B cell (primary cell): Measurements from ENCODE around the gene CREB5. TPM values are rescaled to one million over a fixed set of nuclear protein-coding genes. Genes with fewer than 3 reads are reported as not detected.

Experiments used
- ATAC-seq: fragments of 200-7000 bp; cut with Tn5 transposase; one replicate; pipeline ENCODE4 v1.10.0; 2021; ENCODE audit warnings: low read depth, mild to moderate bottlenecking, moderate number of reproducible peaks, moderate library complexity
- CTCF ChIA-PET: fragments of 350-600 bp; sonication (Branson Sonifier 250); formaldehyde crosslinking; loops from one replicate; lab custom pipeline; 2021; ENCODE audit warnings: antibody characterized with exemption, inconsistent platforms; lab: Charles Lee
- POLR2A ChIA-PET: fragments of 350-600 bp; sonication (Branson Sonifier 250); formaldehyde crosslinking; loops from one replicate; lab custom pipeline; 2021; ENCODE audit warnings: antibody characterized with exemption; lab: Charles Lee
- DNase-seq: peaks from one replicate; pipeline ENCODE4 v3.0.0; 2013
- H2AFZ ChIP-seq: 2 replicates; pipeline ENCODE4 v1.6.1; 2012; ENCODE audit warnings: mild to moderate bottlenecking, low read depth, low read length; ENCODE audit not compliant: insufficient read depth, poor library complexity, severe bottlenecking
- H3K27ac ChIP-seq, 2 donors: 1 replicate in 1 of 2; 2 replicates in 1 of 2; pipeline ENCODE4 v1.5.1; 2012 to 2013; ENCODE audit warnings: low read length in 2 of 2, mild to moderate bottlenecking in 2 of 2, moderate library complexity in 1 of 2
- H3K27me3 ChIP-seq, 4 experiments: fragments of 200-600 bp in 1 of 4; sonication (generic) in 1 of 4; replicated peaks in 1 of 4; 1 replicate in 2 of 4; 2 replicates in 2 of 4; pipeline versions ENCODE4 v1.6.1 to v1.7.0; 2013 to 2016; ENCODE audit warnings: low read length in 3 of 4, mild to moderate bottlenecking in 2 of 4, mixed read lengths in 1 of 4, moderate library complexity in 1 of 4; ENCODE audit not compliant: insufficient read depth in 4 of 4, control insufficient read depth in 3 of 4; ENCODE audit errors: control extremely low read depth in 1 of 4
- H3K36me3 ChIP-seq, 2 experiments: replicated peaks in 1 of 2; 1 replicate in 1 of 2; 2 replicates in 1 of 2; pipeline versions ENCODE4 v1.6.1 to v1.7.1; 2013; ENCODE audit warnings: low read length in 1 of 2; ENCODE audit not compliant: insufficient read depth in 2 of 2, control insufficient read depth in 1 of 2; ENCODE audit errors: control extremely low read depth in 1 of 2, extremely low read depth in 1 of 2
- H3K4me1 ChIP-seq, 2 donors: fragments of 200-600 bp in 1 of 2; sonication (generic) in 1 of 2; 1 replicate in 1 of 2; 2 replicates in 1 of 2; pipeline versions ENCODE4 v1.5.1 to v1.6.1; 2013 to 2017; ENCODE audit warnings: low read length in 2 of 2; ENCODE audit not compliant: control insufficient read depth in 2 of 2, insufficient read depth in 2 of 2
- H3K4me2 ChIP-seq: replicated peaks from 2 replicates; pipeline ENCODE3; 2012; ENCODE audit warnings: mild to moderate bottlenecking, low read depth, low read length; ENCODE audit not compliant: poor library complexity, severe bottlenecking
- H3K4me3 ChIP-seq, 5 experiments: fragments of 200-600 bp in 1 of 5; sonication (generic) in 1 of 5; 1 replicate in 3 of 5; 2 replicates in 2 of 5; pipeline versions ENCODE4 v1.5.1 to v1.7.0; 2011 to 2016; ENCODE audit warnings: low read length in 4 of 5, mild to moderate bottlenecking in 4 of 5, low read depth in 2 of 5, control low read depth in 1 of 5, moderate library complexity in 1 of 5; ENCODE audit not compliant: insufficient read depth in 1 of 5; ENCODE audit errors: control extremely low read depth in 1 of 5, extremely low read depth in 1 of 5
- H3K79me2 ChIP-seq: fragments of 200-600 bp; sonication (generic); one replicate; pipeline ENCODE4 v1.6.0; 2016; ENCODE audit warnings: low read length; ENCODE audit not compliant: control insufficient read depth, insufficient read depth
- H3K9ac ChIP-seq: fragments of 200-600 bp; sonication (generic); 2 replicates; pipeline ENCODE4 v1.6.1; 2017; ENCODE audit warnings: mild to moderate bottlenecking, low read length, moderate library complexity
- H3K9me3 ChIP-seq, 3 donors: one replicate each; pipeline versions ENCODE4 v1.6.1 to v1.7.1; 2013; ENCODE audit warnings: low read length in 2 of 3; ENCODE audit not compliant: control insufficient read depth in 2 of 3, insufficient read depth in 1 of 3; ENCODE audit errors: control extremely low read depth in 1 of 3
- H4K20me1 ChIP-seq: 2 replicates; pipeline ENCODE4 v1.6.0; 2012; ENCODE audit warnings: mild to moderate bottlenecking, low read length; ENCODE audit not compliant: insufficient read depth, control insufficient read depth, poor library complexity, severe bottlenecking
- H3K27ac Mint-ChIP-seq: one replicate; pipeline ENCODE4 v1.8.0; 2021; ENCODE audit warnings: mixed read lengths
- H3K27me3 Mint-ChIP-seq: one replicate; pipeline ENCODE4 v1.8.0; 2021; ENCODE audit warnings: mixed read lengths
- H3K4me1 Mint-ChIP-seq: one replicate; pipeline ENCODE4 v1.8.0; 2021; ENCODE audit warnings: mixed read lengths
- H3K4me3 Mint-ChIP-seq: one replicate; pipeline ENCODE4 v1.8.0; 2021; ENCODE audit warnings: mixed read lengths
- H3K9me3 Mint-ChIP-seq: one replicate; pipeline ENCODE4 v1.8.0; 2022; ENCODE audit warnings: mixed read lengths; ENCODE audit not compliant: insufficient read depth
- EZH2 ChIP-seq: IDR thresholded peaks from 2 replicates; pipeline ENCODE4 v1.6.1; 2012; ENCODE audit warnings: borderline replicate concordance, low read depth, mild to moderate bottlenecking, moderate library complexity, low read length; ENCODE audit not compliant: insufficient read depth, poor library complexity, severe bottlenecking
- WGBS: methylation state at CpG from one replicate; pipeline ENCODE4 v1.1.5; 2013; ENCODE audit warnings: missing lambda C conversion rate; ENCODE audit not compliant: insufficient coverage; 5-methylcytosine and 5-hydroxymethylcytosine counted together
- intact Hi-C: fragments of 100-400 bp; cut with micrococcal nuclease; formaldehyde crosslinking; loops from one replicate; pipeline ENCODE4 v1.10.0; 2022
- polyA plus RNA-seq: library from polyadenylated mRNA; depleted of rRNA; stranded (reverse); fragments of >200 nt; gene quantifications from 2 replicates; pipeline ENCODE4 v1.2.3, GENCODE V29; 2012
- total RNA-seq, 2 donors: library from RNA; stranded (reverse); fragments of 120-200 nt in 1 of 2; gene quantifications; 1 replicate in 1 of 2; 2 replicates in 1 of 2; pipeline versions ENCODE4 v1.2.3 to v1.2.4, GENCODE V29; 2013 to 2022
- TF ChIP-seq, protein P1 (sequence below): fragments of 200-600 bp; IDR thresholded peaks from one replicate; pipeline ENCODE4 v1.8.0; 2022; ENCODE audit warnings: antibody characterized with exemption, mild to moderate bottlenecking

Gene CREB5
- total and polyA plus RNA-seq, 2 donors (not counting 1 experiment from before 2014, with no cell fraction given) = 0.05 to 0.95 TPM

DNA sequence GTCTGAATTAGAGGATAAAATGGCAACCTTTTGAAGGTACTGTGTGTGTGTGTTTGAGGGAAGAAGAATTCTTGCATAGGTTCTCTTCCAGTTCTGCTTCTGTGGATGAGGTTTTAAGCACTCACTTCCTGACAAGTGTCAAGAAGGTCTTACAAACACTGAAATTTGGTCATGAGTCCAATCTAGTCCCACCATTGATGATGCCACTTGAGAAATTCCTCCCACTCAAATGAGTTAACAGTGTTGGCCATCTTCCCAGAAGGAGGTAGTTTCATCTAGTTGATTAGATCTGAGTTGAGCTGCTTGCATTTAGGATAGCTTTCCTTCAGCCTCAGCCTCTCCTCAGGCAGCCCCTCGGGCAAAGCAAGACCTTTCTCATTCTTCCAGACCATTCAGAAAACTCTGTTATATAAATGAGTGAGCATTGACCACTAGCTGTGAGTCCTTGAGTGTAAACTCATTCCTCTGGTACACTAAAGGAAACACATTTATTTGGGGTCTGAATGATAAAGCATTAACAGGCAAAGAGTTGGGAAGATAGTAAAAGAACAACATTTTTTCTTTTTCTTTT, 356.3 kb downstream of the CREB5 start:
- H3K4me3 Mint-ChIP-seq = no peak overlapping the region
- Histone ChIP-seq H3K9me3 (no peaks in the 10 kb centered on the region), H4K20me1 (no peaks in the 10 kb centered on the region), H3K36me3 (no peaks in the 10 kb centered on the region), H3K27ac (no peak overlapping the region), H3K79me2 (no peaks in the 10 kb centered on the region), H3K4me1 (no peaks in the 10 kb centered on the region), H3K4me3 (no peak overlapping the region), H3K9ac (no peak overlapping the region), H2AFZ (no peak overlapping the region), H3K27me3 (peaks cover 0 to 3% (median 0%) of the 10 kb centered on the region in 4 experiments), H3K4me2 (no peak overlapping the region)
- no peak for ATAC-seq
- H3K4me1 Mint-ChIP-seq = no peaks in the 10 kb centered on the region
- POLR2A ChIA-PET = no interaction called here
- intact Hi-C loops = no loop called here
- CTCF ChIA-PET = no interaction called here
- H3K27me3 Mint-ChIP-seq = peaks cover 16% of the 10 kb centered on the region
- H3K9me3 Mint-ChIP-seq = no peaks in the 10 kb centered on the region
- DNase-seq = no peak
- WGBS = no CpG with 5 or more reads among the region's 1 CpG
- TF ChIP-seq EZH2 = no peak
- TF ChIP-seq, protein P1, sequence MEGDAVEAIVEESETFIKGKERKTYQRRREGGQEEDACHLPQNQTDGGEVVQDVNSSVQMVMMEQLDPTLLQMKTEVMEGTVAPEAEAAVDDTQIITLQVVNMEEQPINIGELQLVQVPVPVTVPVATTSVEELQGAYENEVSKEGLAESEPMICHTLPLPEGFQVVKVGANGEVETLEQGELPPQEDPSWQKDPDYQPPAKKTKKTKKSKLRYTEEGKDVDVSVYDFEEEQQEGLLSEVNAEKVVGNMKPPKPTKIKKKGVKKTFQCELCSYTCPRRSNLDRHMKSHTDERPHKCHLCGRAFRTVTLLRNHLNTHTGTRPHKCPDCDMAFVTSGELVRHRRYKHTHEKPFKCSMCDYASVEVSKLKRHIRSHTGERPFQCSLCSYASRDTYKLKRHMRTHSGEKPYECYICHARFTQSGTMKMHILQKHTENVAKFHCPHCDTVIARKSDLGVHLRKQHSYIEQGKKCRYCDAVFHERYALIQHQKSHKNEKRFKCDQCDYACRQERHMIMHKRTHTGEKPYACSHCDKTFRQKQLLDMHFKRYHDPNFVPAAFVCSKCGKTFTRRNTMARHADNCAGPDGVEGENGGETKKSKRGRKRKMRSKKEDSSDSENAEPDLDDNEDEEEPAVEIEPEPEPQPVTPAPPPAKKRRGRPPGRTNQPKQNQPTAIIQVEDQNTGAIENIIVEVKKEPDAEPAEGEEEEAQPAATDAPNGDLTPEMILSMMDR = no peak
- no peak overlapping the region for H3K27ac Mint-ChIP-seq

DNA sequence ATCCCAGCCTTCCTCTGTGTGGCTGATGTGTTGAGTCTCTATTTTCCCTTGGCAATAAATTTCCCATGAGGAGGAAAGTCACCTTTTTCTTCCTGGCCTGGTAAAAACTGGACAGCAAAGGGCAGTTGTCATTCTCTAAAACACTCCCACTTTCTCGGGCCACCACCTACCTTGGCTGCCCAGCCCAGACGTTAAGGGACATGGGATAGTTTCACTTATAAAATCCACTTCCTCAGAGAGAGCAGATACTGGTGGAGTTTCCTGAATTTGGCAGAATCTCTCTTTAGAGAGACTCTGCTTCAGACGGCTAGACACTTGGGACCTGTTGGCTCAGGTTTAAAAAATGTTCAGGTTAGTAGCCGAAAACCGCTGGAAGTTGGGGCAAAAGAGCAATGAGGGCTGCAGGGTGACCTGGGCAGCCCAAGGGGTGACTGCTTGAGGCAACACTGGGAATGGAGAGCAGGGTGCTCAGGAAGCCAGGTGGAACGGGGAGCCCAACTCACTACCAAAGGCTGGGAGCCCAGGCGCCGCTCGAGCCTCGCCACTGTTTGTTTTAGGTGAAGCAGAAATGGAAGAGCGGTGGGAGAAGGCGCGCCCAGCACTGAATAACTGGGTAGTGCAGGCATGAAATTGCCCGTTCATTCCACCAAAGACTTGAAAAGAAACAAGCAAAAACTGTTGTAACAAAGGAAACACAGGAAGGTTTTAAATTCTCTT, 359.7 kb downstream of the CREB5 start:
- peaks cover 11% of the 10 kb centered on the region for H3K27me3 Mint-ChIP-seq
- TF ChIP-seq EZH2 = no peak
- TF ChIP-seq, protein P1 = no peak
- no peaks in the 10 kb centered on the region for H3K4me1 Mint-ChIP-seq
- ATAC-seq (no peak), DNase-seq (no peak)
- intact Hi-C loops = no loop called here
- no peaks in the 10 kb centered on the region for H3K9me3 Mint-ChIP-seq
- no peak overlapping the region for H2AFZ ChIP-seq
- ChIA-PET POLR2A (no interaction called here), CTCF (no interaction called here)
- no peaks in the 10 kb centered on the region for H3K9me3 ChIP-seq
- H3K4me3 ChIP-seq = no peak overlapping the region
- H3K27ac ChIP-seq = no peak overlapping the region
- peaks cover 0 to 3% (median 0%) of the 10 kb centered on the region in 4 experiments for H3K27me3 ChIP-seq
- no peak overlapping the region for H3K4me2 ChIP-seq
- H3K36me3 ChIP-seq = no peaks in the 10 kb centered on the region
- no peak overlapping the region for H3K4me3 Mint-ChIP-seq
- H3K9ac ChIP-seq = no peak overlapping the region
- no peaks in the 10 kb centered on the region for H3K79me2 ChIP-seq
- WGBS = 92% methylated on average over 6 of the region's 14 CpGs
- H4K20me1 ChIP-seq = no peaks in the 10 kb centered on the region
- H3K27ac Mint-ChIP-seq = no peak overlapping the region
- no peaks in the 10 kb centered on the region for H3K4me1 ChIP-seq
